Skeletal muscle cell (primary cell): Measurements from ENCODE around the gene RGMB.

Source experiments
- DNase-seq: peaks from one replicate; pipeline ENCODE4 v3.0.0-alpha.2; 2010; ENCODE audit warnings: low read depth
- H3K4me3 ChIP-seq: 2 replicates; pipeline ENCODE4 v1.5.1; 2011; ENCODE audit warnings: low read depth, mild to moderate bottlenecking, control low read depth, low read length, moderate library complexity

Gene RGMB

GRCh38 chr5:98807806-98808205 lies 34.3 kb downstream of the RGMB start:
- DNase-seq, result no peak
- no peak overlapping the region for H3K4me3 ChIP-seq

DNA sequence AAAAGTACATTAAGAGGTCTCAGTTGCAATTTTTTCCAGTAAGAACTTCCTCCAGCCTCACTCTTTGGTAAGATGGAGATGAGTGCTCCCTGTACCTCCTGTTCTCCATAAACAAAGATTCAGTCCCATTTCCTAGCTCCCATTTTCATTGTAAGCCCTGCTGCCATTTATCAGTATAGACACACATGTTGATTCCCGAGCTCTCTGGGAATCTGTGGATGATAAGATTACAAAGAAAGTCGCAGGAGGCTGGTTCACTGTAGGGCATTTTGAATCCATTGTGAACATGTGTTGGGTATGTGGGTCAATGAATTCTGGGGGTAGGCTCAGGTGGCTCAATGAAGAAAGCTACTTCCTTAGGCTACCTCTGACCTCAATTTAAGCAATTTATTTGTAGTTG lies 36.7 kb downstream of the RGMB start:
- H3K4me3 ChIP-seq, result no peak overlapping the region
- DNase-seq, result no peak

DNA sequence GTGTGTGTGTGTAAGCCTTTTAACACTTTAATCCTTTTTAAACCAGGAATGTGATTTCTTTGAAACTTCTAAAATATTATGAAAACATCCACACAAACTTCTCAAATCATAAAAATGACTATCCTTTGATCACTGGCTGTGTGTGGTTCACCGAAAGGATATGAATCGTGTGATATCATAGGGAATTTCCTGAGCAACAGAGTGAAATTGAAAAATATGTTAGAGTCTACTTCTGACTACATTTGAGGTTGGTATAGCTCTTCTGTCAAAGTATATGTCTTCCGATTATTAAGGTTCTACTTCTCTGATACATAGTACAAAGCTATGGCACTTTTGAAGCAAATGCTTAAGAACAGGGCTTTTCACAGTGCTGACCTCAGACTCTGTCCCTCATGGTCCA lies 40.3 kb downstream of the RGMB start:
- no peak for DNase-seq

DNA sequence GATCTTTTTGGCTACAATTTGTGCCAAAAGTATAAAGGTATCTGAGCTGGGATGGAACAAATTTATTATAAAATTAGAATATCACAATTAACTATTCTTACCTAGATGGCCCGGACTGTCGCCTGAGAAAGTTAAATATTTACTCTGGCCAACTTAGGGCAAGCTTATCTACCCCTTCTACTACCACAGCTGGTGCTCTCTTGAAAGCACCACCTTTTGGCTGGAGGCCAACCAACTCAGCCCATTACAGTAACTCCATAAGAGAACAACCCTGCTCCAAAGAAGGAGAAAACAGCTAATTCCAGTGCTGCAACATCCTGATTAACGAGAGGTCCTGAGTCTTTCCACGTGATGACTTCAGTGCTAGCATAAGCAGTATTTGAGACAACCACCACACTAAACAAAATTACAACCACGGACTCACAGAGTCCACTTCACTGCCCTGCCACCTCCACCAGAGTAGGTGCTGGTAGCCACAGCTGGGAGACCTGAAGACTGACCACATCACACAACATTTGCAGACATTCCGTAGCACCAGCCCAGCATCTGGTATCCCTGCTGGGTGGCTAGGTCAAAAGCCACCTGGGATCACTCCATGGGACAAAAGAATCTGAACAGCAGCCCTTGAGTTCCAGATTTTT lies 43.2 kb downstream of the RGMB start:
- H3K4me3 ChIP-seq, result no peak overlapping the region
- no peak for DNase-seq

More for the DNA sequence above, 40.3 kb downstream of the RGMB start:
- no peak overlapping the region for H3K4me3 ChIP-seq

DNA sequence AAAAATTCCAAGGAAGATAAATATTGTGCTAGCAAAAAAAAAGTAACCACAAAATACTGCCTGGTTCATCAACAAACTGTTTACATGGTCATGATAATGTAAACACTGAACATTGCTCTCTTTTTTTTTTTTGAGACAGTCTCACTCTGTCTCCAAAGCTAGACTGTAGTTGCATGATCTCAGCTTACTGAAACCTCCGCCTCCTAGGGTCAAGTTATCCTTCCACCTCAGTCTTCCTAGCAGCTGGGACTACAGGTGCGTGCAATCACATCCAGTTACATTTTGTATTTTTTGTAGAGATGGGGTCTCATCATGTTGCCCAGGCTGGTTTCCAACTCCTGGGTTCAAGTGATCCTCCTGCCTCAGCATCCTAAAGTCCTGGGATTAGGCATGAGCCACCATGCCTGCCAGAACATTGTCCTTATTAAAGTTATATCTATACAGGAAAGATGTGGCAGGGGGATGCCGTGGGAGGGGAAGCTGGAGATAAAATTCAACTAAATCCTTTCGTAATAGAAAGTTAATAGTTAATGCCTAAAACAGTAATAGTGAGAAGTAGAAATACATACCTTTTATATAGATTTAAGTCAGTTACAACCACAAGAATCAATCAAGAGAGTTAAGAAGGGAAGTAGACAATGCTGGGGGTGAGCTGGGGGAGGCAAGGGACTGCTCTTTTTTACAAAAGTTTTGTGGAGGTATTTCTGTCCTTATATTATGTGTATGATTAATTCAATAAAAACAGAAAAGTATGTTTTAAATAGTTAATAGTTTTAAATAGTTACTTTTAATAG lies 52.3 kb downstream of the RGMB start:
- H3K4me3 ChIP-seq, result no peak overlapping the region
- DNase-seq, result no peak

GRCh38 chr5:98827161-98827560 lies 53.7 kb downstream of the RGMB start:
- no peak overlapping the region for H3K4me3 ChIP-seq
- peak; percentile 10 for DNase-seq

- H3K4me3 ChIP-seq, result no peak overlapping the region
- no peak for DNase-seq
Measured at GRCh38 chr5:98827588-98828284, 54.3 kb downstream of the RGMB start.

- H3K4me3 ChIP-seq, result no peak overlapping the region
- DNase-seq, result no peak
Measured at GRCh38 chr5:98836175-98836574, 62.7 kb downstream of the RGMB start.

DNA sequence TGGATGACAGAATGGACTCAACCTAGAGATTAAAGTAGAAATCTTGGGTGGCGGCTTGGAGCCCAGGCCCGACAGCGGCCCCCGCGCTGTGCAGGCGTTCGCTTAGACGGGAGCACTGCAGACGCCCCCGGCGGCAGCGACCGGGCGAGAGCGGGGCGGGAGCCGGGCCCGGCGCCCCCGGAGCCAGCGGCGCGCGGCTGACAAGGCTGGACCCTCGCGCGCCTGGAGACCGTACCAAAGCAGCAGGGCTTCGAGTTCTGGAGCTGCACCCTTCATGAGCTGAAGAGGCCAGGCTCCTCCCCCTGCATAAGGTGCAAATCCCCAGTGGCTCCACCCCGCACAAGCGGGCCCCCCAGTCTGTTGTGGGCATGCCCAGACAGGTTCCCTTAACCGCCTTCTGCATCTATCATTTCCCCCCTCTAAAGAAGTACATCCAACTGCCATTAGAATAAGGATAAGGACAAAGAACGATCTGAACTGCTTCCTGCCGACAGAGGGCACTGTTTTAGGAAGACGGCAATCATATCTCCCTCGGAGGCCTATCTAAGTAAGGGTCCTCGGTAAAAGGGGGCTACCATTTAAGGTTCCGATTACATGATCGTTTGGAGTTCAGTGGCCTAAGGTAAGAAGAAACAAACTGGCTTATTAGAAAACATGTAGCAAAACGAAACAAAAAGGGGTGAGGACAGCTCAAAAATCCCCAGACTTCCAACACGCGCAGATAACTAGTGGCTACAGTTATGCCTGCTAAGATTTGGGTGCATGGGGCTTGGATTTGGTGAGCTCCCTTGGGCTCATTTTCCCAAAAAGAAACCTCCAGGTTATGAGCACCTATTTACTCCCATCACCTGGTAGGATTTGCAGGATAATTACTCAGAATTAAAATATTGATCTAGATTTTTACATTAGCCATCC lies 66.3 kb downstream of the RGMB start:
- H3K4me3 ChIP-seq, result no peak overlapping the region
- DNase-seq, result no peak

- DNase-seq, result no peak
- H3K4me3 ChIP-seq, result no peak overlapping the region
Measured at GRCh38 chr5:98840946-98841345, 67.5 kb downstream of the RGMB start.

DNA sequence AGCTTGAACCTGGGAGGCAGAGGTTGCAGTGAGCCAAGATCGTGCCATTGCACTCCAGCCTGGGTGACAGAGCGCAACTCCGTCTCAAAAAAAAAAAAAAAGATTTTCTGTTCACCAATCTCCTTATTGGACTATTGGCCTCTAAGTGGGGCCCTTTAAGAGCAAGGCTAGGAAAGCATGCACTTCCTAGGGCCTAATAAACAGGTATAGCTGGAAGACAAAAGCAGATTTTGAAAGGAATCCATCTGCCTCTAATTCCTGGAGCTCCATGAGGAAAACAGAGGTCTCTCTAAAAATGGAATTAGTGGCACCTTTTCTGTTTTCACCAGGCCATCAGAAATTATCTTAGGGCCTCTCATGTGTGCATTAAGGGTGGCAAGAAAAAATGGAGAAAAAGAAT lies 70.0 kb downstream of the RGMB start:
- DNase-seq, result no peak
- H3K4me3 ChIP-seq, result no peak overlapping the region

- DNase-seq, result no peak
Measured at GRCh38 chr5:98844865-98845264, 71.4 kb downstream of the RGMB start.

GRCh38 chr5:98845878-98846277 lies 72.4 kb downstream of the RGMB start:
- no peak for DNase-seq
- H3K4me3 ChIP-seq, result no peak overlapping the region

More at GRCh38 chr5:98844865-98845264, 71.4 kb downstream of the RGMB start:
- no peak overlapping the region for H3K4me3 ChIP-seq
